GM21786 (cell line): ENCODE data around the gene EXOC1L.

Experiments used
- ATAC-seq: cut with Tn5 transposase; IDR thresholded peaks from one replicate; pipeline ENCODE4 v1.9.1; 2021; ENCODE audit not compliant: unreplicated experiment

The EXOC1L gene

DNA sequence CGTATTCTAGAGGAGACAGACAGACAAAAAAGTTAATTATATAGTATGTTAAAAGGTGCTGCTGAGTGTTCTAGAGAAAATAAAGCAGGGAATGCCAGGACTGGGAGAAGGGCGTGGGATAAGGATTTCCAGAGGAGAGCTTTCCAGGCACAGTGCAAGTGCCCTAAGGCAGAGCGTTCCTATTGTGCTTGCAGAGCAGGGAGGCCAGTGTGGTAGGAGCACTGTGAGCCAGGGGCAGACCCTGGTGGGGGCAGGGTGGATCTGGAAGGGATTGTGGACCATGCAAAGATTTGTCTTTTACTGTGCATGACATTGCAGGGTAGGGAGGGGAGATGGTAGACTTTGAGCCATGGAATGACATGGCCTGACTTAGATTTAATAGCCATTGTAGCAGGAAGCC lies 59.6 kb downstream of the EXOC1L start:
- ATAC-seq, result no peak

DNA sequence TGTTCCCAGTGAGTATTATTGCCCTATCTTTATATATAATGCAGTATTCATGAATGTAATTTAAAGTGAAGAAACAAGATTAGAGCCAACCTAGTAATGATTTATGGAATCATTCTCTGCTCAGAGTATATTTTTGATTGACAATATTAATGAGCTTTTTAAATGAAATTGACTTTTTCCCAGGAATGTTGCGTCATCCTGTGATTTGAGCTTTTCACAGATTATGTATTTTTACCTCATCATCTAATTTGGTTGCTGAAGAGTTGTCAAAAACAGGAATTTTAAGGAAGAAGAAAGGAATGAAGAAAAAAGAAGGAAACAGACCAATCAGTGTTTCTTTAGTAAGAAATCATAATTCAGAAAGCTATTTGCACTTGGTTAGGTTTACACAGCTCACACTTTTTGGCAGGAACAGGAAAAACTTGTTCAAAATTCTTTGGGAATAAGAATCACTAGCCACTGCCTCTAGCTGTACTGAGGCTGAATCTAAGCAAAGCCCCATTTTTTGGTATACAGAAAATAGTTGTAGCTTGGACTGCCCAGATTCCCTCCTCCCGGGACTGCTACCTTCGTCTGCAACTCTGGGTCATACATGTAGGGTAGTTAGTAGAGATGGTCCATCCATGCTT lies 61.2 kb downstream of the EXOC1L start:
- ATAC-seq, result no peak

DNA sequence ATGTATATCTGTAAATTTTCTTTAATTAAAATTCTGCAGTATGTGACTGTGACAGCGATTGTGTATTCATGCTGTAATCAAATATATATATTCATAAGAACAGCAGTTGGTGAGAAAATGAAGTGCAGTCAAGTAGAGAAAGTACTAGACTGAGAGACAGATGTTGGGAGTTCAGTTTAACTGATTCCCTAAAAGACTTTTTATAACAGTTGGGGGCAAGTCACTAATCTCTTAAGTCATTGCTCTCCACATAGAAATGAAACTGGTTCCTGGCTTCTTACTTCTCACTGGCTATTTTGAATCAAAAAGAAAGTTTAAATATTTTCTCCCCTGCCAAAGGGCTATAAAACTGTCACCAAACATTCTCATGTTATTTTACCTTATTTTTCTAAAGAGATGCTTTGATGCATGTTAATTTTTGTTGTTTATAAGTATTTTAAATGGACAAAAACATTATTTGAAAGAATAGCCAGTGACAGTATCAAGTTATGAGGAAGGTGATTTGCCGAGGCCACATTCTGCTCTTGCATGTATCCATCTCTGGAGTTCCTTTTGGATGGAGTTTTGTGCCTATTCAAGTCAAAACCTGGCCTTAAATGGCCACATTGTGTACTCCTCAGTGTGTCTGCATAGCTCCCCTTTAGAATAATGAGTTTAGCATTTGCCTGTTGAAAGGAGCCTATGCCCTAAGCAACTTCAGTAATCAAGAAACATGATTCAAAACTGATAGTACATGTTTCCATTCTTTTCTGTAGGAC lies 64.7 kb downstream of the EXOC1L start:
- ATAC-seq, result no peak

DNA sequence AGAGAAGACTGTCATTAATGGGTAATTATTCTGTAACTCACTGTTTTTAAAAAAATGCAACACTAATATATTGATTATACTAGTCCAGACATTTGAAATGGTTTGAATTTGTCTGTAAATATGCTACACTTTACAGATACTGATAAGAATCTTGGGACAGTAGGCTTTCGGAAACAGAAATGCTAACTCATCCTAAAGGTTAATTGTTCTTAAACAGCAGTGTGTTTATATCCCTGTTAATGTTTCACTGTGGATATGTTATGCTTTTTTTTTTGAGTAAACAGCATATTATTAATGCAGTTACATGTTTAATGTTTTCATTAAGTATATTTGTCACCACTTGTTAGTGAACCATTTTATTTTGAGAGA lies 65.2 kb downstream of the EXOC1L start:
- ATAC-seq, result no peak
